HepG2 (cell line): ENCODE measurements around the gene TAS2R4. TPM values are rescaled to one million over a fixed set of nuclear protein-coding genes. Genes with fewer than 3 reads are reported as not detected.
A peak's percentile ranks its signal among the peaks of the same experiment; 100 is the strongest.

ENCODE experiments used
- ARNT ChIP-seq: fragments of 450-650 bp; IDR thresholded peaks from 2 replicates; pipeline ENCODE4 v1.6.1; 2017
- CBFB ChIP-seq: sonication (generic); formaldehyde crosslinking; IDR thresholded peaks from 2 replicates; pipeline ENCODE4 v1.4.0; 2020; ENCODE audit warnings: missing genetic modification reagents
- GFI1 ChIP-seq: sonication (generic); formaldehyde crosslinking; IDR thresholded peaks from 2 replicates; pipeline ENCODE4 v1.5.0; 2020; ENCODE audit warnings: missing genetic modification reagents, mild to moderate bottlenecking, borderline replicate concordance
- HIC2 ChIP-seq: sonication (generic); formaldehyde crosslinking; IDR thresholded peaks from 2 replicates; pipeline ENCODE4 v1.9.0; 2022; ENCODE audit warnings: low read depth, missing genetic modification reagents
- HOXA5 ChIP-seq: sonication (generic); formaldehyde crosslinking; IDR thresholded peaks from 2 replicates; pipeline ENCODE4 v1.4.0; 2020; ENCODE audit warnings: missing genetic modification reagents
- KLF12 ChIP-seq: sonication (generic); formaldehyde crosslinking; IDR thresholded peaks from 2 replicates; pipeline ENCODE4 v1.4.0; 2020; ENCODE audit warnings: missing genetic modification reagents, borderline replicate concordance
- REST ChIP-seq, 2 experiments: IDR thresholded peaks; 2 replicates each; pipeline ENCODE4 v1.6.1; 2011 to 2012; ENCODE audit warnings: low read length in 2 of 2, borderline replicate concordance in 1 of 2, low read depth in 1 of 2, mild to moderate bottlenecking in 1 of 2, moderate library complexity in 1 of 2
- TCF12 ChIP-seq, 2 experiments: fragments of 450-650 bp in 1 of 2; sonication (generic) in 1 of 2; formaldehyde crosslinking in 1 of 2; IDR thresholded peaks; 2 replicates each; pipeline versions ENCODE4 v1.6.1 to v1.8.0; 2017 to 2022; ENCODE audit warnings: antibody characterized with exemption in 1 of 2, mild to moderate bottlenecking in 1 of 2, missing genetic modification reagents in 1 of 2, moderate library complexity in 1 of 2
- U2AF1 ChIP-seq: fragments of 200-400 bp; formaldehyde crosslinking; optimal IDR thresholded peaks from 2 replicates; pipeline ENCODE3; 2017; ENCODE audit warnings: mild to moderate bottlenecking, low read depth, low read length
- USF2 ChIP-seq, 2 experiments: sonication (generic) in 1 of 2; formaldehyde crosslinking in 1 of 2; IDR thresholded peaks; 2 replicates each; pipeline versions ENCODE4 v1.5.1 to v1.6.1; 2011 to 2020; ENCODE audit warnings: borderline replicate concordance in 1 of 2, low read depth in 1 of 2, low read length in 1 of 2, mild to moderate bottlenecking in 1 of 2, missing genetic modification reagents in 1 of 2, moderate library complexity in 1 of 2
- ZMAT3 ChIP-seq: sonication (generic); formaldehyde crosslinking; conservative IDR thresholded peaks from 2 replicates; pipeline ENCODE4 v1.7.0; 2021; ENCODE audit warnings: missing genetic modification reagents
- ZNF260 ChIP-seq: sonication (generic); formaldehyde crosslinking; IDR thresholded peaks from 2 replicates; pipeline ENCODE4 v1.4.0; 2020; ENCODE audit warnings: missing genetic modification reagents, low read depth, mild to moderate bottlenecking, borderline replicate concordance
- ZNF441 ChIP-seq: sonication (generic); formaldehyde crosslinking; IDR thresholded peaks from 2 replicates; pipeline ENCODE4 v1.7.0; 2021; ENCODE audit warnings: missing genetic modification reagents, borderline replicate concordance
- ZNF670 ChIP-seq: sonication (generic); formaldehyde crosslinking; IDR thresholded peaks from 2 replicates; pipeline ENCODE4 v1.8.0; 2022; ENCODE audit warnings: mild to moderate bottlenecking, missing genetic modification reagents, borderline replicate concordance
- ZSCAN12 ChIP-seq: sonication (generic); formaldehyde crosslinking; IDR thresholded peaks from 2 replicates; pipeline ENCODE4 v1.9.0; 2021; ENCODE audit warnings: mild to moderate bottlenecking, missing genetic modification reagents
- polyA plus RNA-seq, 8 experiments: library from polyadenylated mRNA; depleted of rRNA in 3 of 8; stranded (reverse) in 7 of 8; unstranded in 1 of 8; fragments of >200 nt; fragmentation: Illumina TruSeq in 4 of 8; extraction: Trizol in 4 of 8; gene quantifications; 2 replicates each; pipeline versions ENCODE4 v1.2.1 to v1.2.3, GENCODE V29; 2011 to 2016; ENCODE audit warnings: low read depth in 4 of 8, missing spikeins in 1 of 8, mixed read lengths in 1 of 8; ENCODE audit not compliant: insufficient read depth in 1 of 8
- total RNA-seq, 5 experiments: library from RNA; depleted of rRNA; stranded (reverse); fragments of >200 nt; fragmentation: Illumina TruSeq; extraction: Trizol; gene quantifications; 2 replicates each; pipeline ENCODE4 v1.2.3, GENCODE V29; 2016; ENCODE audit warnings: low read depth in 1 of 5
- TF ChIP-seq, protein P1 (sequence below): sonication (generic); formaldehyde crosslinking; IDR thresholded peaks from 2 replicates; pipeline ENCODE4 v1.5.0; 2020; ENCODE audit warnings: mild to moderate bottlenecking, missing genetic modification reagents

The TAS2R4 gene
- total and polyA plus RNA-seq, 2 of the 13 experiments (the other 11 are each of a cell fraction or from before 2014, with no cell fraction given), result 0.71 to 0.80 TPM

DNA sequence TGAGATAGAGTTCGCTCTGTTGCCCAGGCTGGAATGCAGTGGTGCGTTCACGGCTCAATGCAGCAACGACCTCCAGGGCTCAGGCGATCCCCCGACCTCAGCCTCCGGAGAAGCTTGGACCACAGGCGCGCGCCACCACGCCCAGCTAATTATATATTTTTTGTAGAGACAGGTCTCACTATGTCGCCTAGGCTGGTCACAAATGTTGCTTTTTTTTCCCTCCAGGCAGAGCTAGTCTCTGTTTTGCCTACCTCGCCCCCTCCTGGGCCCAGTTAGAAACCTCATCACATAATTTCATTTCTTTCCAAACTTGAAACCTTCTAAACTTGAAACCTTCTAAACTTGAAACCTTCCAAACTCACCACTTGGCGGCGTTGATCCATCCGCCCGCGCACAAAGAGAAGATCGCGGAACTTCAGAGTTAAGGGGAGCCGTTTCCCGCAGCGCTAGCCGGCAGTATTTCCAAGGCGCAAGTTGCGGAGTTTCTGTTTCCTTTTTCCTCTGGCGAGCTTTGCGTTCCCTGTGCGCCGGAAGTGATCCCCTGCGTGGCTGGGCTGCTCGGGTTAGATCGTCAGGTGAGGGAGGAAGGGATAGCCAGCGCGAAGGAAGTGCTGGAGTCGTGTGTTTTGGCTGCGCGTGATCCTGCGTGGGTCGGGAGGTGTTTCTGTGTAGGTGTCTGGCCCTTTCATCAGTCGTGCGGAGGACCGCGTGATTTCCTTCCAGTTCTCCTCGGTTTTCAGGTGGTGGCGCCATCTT is 38.5 kb upstream of the TAS2R4 start, which contains the start of gene SSBP1 (continued):
- TF ChIP-seq GFI1, result 0 out of 2 replicates have a peak, but pooled peaks have one; percentile 51
- no peak for TF ChIP-seq ZSCAN12 (CRISPR knock-in tag)
- TF ChIP-seq KLF12 (CRISPR knock-in tag), result peak; percentile 80; the same call in 1 of the 2 replicates
- no peak for TF ChIP-seq ARNT
- no peak for TF ChIP-seq TCF12 (IDR thresholded peaks at IDR 0.05)
- TF ChIP-seq TCF12 (CRISPR knock-in tag; IDR thresholded peaks at IDR 0.05), result 0 out of 2 replicates have a peak, but pooled peaks have one; percentile 48
- no peak; the same call in 1 of the 2 replicates for TF ChIP-seq ZNF441
- no peak for TF ChIP-seq ZNF260
- peak; percentile 97 for TF ChIP-seq CBFB (CRISPR knock-in tag)
- no peak for TF ChIP-seq HIC2 (CRISPR knock-in tag)
- TF ChIP-seq REST (IDR thresholded peaks at IDR 0.05; ENCODE audit: borderline replicate concordance in 1 of 2, low read depth in 1 of 2, low read length in 2 of 2), result peak in 1 of 2 experiments; percentile 55; a peak in 1 of 4 replicates
- TF ChIP-seq ZNF670, result peak; percentile 93
- TF ChIP-seq HOXA5 (CRISPR knock-in tag), result peak; percentile 90
- TF ChIP-seq, protein P1, sequence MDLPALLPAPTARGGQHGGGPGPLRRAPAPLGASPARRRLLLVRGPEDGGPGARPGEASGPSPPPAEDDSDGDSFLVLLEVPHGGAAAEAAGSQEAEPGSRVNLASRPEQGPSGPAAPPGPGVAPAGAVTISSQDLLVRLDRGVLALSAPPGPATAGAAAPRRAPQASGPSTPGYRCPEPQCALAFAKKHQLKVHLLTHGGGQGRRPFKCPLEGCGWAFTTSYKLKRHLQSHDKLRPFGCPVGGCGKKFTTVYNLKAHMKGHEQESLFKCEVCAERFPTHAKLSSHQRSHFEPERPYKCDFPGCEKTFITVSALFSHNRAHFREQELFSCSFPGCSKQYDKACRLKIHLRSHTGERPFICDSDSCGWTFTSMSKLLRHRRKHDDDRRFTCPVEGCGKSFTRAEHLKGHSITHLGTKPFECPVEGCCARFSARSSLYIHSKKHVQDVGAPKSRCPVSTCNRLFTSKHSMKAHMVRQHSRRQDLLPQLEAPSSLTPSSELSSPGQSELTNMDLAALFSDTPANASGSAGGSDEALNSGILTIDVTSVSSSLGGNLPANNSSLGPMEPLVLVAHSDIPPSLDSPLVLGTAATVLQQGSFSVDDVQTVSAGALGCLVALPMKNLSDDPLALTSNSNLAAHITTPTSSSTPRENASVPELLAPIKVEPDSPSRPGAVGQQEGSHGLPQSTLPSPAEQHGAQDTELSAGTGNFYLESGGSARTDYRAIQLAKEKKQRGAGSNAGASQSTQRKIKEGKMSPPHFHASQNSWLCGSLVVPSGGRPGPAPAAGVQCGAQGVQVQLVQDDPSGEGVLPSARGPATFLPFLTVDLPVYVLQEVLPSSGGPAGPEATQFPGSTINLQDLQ (CRISPR knock-in tag), result peak; percentile 89
- TF ChIP-seq U2AF1, result peak; percentile 67
- peak; percentile 70; the same call in 1 of the 2 replicates for TF ChIP-seq ZMAT3 (CRISPR knock-in tag)
- TF ChIP-seq USF2 (IDR thresholded peaks at IDR 0.05; ENCODE audit: low read depth, low read length), result no peak
- no peak for TF ChIP-seq USF2 (CRISPR knock-in tag; IDR thresholded peaks at IDR 0.05; ENCODE audit: borderline replicate concordance)
